HG03066 (cell line): ENCODE measurements around the gene PAF1.
"Not testable (repeated sequence)": the region's sequence is repeated elsewhere in the genome, so short reads cannot be mapped to it uniquely, and the experiment has no call there.

Experiments
- ATAC-seq: cut with Tn5 transposase; IDR thresholded peaks from one replicate; pipeline ENCODE4 v1.9.1; 2021; ENCODE audit warnings: low read depth; ENCODE audit not compliant: unreplicated experiment

The PAF1 gene

GRCh38 chr19:39384839-39385568 is 5.9 kb downstream of the PAF1 start:
- no peak for ATAC-seq

- no peak for ATAC-seq
Measured at GRCh38 chr19:39382991-39383828, 7.7 kb downstream of the PAF1 start.

GRCh38 chr19:39381910-39382611 is 8.8 kb downstream of the PAF1 start:
- ATAC-seq = no peak

GRCh38 chr19:39380521-39381502 is 10.1 kb downstream of the PAF1 start:
- no peak for ATAC-seq

- no peak for ATAC-seq
Measured at GRCh38 chr19:39379865-39380396, 11.0 kb downstream of the PAF1 start.

- not testable (repeated sequence) for ATAC-seq
Measured at GRCh38 chr19:39379366-39379765, 11.5 kb downstream of the PAF1 start.

- ATAC-seq = no peak
Measured at GRCh38 chr19:39377373-39378362, 13.2 kb downstream of the PAF1 start.

GRCh38 chr19:39375929-39376328 is 15.0 kb downstream of the PAF1 start:
- ATAC-seq = no peak

- ATAC-seq = no peak
Measured at GRCh38 chr19:39372941-39373340, 18.0 kb downstream of the PAF1 start.

- no peak for ATAC-seq
Measured at GRCh38 chr19:39372047-39372802, 18.7 kb downstream of the PAF1 start.

- ATAC-seq = no peak
Measured at GRCh38 chr19:39370735-39371134, 20.2 kb downstream of the PAF1 start.

- ATAC-seq = no peak
Measured at GRCh38 chr19:39369200-39369599, 21.7 kb downstream of the PAF1 start.

- ATAC-seq = no peak
Measured at GRCh38 chr19:39365531-39365930, 25.4 kb downstream of the PAF1 start.

- no peak for ATAC-seq
Measured at GRCh38 chr19:39363901-39364457, 26.9 kb downstream of the PAF1 start.

GRCh38 chr19:39362682-39363657 is 27.9 kb downstream of the PAF1 start:
- no peak for ATAC-seq

- ATAC-seq = no peak
Measured at GRCh38 chr19:39360599-39360998, 30.3 kb downstream of the PAF1 start.
